Measurements from ENCODE around the gene ARHGAP15.

The ARHGAP15 gene

DNA sequence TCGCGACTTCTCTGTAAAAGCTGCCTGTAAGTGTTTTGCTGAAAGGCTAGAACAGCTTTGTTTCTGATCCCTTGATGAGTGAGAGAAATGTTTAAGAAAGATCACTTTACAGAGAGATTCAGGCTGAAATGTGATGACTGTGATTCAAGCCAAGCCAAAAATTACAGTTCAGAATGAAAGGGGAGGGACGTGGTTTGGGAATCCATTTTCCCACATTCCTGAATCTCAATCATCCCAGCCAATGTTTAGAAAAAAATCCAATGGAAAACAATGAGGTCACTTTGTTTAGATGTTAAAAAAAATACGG lies 416.7 kb downstream of the ARHGAP15 start:
- no peak overlapping the region for H3K4me3 ChIP-seq (ENCODE audit: low read depth, low read length)
- peak; percentile 23 for DNase-seq (ENCODE audit: low read depth)
- TF ChIP-seq, protein P1, sequence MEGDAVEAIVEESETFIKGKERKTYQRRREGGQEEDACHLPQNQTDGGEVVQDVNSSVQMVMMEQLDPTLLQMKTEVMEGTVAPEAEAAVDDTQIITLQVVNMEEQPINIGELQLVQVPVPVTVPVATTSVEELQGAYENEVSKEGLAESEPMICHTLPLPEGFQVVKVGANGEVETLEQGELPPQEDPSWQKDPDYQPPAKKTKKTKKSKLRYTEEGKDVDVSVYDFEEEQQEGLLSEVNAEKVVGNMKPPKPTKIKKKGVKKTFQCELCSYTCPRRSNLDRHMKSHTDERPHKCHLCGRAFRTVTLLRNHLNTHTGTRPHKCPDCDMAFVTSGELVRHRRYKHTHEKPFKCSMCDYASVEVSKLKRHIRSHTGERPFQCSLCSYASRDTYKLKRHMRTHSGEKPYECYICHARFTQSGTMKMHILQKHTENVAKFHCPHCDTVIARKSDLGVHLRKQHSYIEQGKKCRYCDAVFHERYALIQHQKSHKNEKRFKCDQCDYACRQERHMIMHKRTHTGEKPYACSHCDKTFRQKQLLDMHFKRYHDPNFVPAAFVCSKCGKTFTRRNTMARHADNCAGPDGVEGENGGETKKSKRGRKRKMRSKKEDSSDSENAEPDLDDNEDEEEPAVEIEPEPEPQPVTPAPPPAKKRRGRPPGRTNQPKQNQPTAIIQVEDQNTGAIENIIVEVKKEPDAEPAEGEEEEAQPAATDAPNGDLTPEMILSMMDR (conservative IDR thresholded peaks at IDR 0.05; ENCODE audit: low read depth, low read length) = no peak

DNA sequence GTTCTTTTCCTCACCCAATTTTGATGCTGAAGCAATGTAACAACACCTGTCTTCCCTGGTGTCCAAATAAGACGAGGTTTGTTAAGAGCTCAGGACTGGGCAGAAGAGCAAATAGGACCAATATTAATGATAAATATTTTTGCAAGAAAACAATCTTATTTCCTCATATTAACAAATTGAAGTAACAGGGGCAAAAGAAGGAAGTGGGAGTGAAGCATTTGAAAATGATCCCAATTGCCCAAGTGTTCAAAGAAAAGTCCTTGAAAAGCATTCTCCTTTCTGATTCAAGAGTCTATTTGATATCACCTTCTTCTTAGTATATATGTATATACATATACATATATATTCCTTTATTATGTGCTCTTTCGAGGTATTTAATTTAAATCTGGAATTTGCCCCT lies 418.8 kb downstream of the ARHGAP15 start:
- no peak overlapping the region for H3K4me3 ChIP-seq (ENCODE audit: low read depth, low read length)
- TF ChIP-seq, protein P1 (conservative IDR thresholded peaks at IDR 0.05; ENCODE audit: low read depth, low read length) = no peak
- no peak for DNase-seq (ENCODE audit: low read depth)

DNA sequence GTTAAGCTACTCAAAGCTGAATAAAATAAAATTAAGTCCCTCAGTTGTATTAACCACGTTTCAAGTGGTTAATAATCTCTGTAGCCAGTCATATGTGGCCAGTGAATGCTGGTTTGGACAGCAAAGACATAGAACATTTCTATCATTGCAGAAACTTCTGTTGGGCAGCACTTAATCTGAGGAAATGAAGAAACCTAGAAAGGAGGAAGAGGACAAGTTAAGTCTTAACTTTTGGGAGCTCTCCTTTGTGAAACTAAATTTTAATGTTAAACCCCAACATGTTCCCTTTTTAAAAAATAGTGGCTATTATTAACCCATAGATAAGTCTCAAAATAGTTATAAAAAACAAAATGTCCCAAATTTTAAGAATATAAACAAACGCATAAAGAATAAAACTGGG lies 421.3 kb downstream of the ARHGAP15 start:
- TF ChIP-seq, protein P1 (conservative IDR thresholded peaks at IDR 0.05; ENCODE audit: low read depth, low read length) = no peak
- no peak for DNase-seq (ENCODE audit: low read depth)

DNA sequence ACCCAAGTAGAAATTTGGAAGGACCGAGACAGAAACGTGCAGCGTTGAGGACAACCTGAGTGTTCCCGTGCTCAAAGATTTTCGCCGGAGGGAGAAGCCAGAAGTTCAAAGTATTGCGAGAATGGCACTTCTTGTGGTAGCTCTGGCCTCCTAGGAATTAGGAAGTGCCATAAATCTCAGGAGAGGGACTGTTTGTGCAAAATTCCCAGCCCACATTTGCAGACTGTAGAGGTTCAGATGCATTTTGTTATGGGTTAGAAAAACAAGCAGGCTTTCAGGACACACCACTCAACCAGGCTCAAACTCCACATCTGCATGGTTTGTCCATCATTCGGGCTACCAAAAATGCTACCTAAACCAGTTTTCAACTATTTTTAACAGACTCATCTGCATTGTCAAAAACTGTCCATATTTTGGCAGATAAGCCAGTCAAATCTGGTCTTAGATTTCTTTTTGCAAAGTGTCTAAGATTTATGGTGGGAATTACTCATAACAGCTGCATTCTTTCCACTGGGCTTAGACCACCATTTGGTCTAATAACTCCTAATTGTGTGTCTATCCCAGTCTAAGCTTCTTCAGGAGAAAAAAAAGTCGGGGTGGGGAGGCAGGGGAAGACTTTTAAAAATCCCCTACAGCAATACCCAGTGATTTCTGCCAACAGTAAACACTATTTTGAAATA lies 422.9 kb downstream of the ARHGAP15 start:
- TF ChIP-seq, protein P1 (conservative IDR thresholded peaks at IDR 0.05; ENCODE audit: low read depth, low read length) = no peak
- no peak for DNase-seq (ENCODE audit: low read depth)
- no peak overlapping the region for H3K4me3 ChIP-seq (ENCODE audit: low read depth, low read length)

More for the DNA sequence above, 421.3 kb downstream of the ARHGAP15 start:
- H3K4me3 ChIP-seq (ENCODE audit: low read depth, low read length) = no peak overlapping the region

DNA sequence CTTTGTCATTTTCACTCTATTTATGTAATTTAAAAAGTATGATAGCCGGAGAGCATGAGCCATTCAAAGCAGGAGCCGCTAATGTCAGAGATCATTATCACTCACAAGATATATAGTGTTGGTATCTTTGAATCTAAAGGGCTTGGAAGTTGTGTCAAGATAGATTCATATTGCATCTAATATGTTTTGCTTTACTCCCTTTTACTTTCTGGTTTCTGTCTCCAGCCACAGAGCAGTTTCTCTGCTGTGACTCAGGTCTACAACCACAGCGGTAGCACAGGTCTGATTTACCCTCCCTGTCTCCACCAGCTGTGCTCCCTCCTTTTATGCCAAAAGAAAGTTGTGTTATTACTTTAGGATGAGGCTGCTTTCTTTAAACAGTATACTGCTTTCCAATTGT lies 424.0 kb downstream of the ARHGAP15 start:
- TF ChIP-seq, protein P1 (conservative IDR thresholded peaks at IDR 0.05; ENCODE audit: low read depth, low read length) = no peak
- H3K4me3 ChIP-seq (ENCODE audit: low read depth, low read length) = no peak overlapping the region
- no peak for DNase-seq (ENCODE audit: low read depth)

DNA sequence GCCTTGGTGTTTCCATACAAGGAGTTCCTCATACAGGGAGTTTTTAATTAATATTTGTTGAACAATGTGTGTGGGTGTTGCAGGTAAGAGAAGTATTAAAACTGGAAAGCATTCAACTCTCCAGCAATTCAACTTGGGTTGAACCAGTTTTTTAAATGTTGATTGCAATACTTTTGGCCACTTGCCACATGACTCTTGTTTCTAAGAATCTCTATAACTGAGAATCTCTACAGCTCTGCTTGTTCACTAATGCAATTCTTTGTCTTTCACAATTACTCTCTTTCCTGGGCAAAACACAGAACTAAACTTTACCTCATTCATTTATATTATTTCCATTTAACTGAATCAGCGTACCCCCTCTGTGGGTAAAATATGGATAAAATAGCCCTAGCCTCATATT lies 429.4 kb downstream of the ARHGAP15 start:
- peak; percentile 89 for DNase-seq (ENCODE audit: low read depth)
- TF ChIP-seq, protein P1 (conservative IDR thresholded peaks at IDR 0.05; ENCODE audit: low read depth, low read length) = no peak
- no peak overlapping the region for H3K4me3 ChIP-seq (ENCODE audit: low read depth, low read length)

DNA sequence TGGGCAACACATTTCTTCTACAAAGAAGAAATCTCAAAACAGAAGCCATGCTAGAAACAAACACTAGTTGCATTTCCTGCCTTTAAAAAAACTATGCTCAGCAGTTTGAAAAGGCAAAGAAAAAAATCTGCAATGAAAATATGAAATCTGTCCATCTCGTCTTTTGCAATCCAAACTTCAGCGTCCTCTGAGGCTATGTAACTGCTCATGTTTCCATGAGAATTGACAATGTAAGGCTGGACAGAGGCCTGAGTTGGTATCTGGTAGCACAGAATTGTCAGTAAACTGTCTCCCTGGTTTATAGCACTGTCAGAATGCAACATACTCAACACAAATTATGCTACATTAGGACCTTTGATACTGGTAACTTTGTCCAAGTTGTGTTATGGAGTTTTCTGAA lies 429.9 kb downstream of the ARHGAP15 start:
- no peak for DNase-seq (ENCODE audit: low read depth)
- H3K4me3 ChIP-seq (ENCODE audit: low read depth, low read length) = no peak overlapping the region
- TF ChIP-seq, protein P1 (conservative IDR thresholded peaks at IDR 0.05; ENCODE audit: low read depth, low read length) = no peak

Measured in choroid plexus epithelial cell (primary cell).